GM19463 (cell line): ENCODE data around the gene SEPTIN5.

ENCODE experiments used
- ATAC-seq: cut with Tn5 transposase; IDR thresholded peaks from one replicate; pipeline ENCODE4 v1.9.1; 2021; ENCODE audit warnings: mild to moderate bottlenecking, moderate library complexity; ENCODE audit not compliant: unreplicated experiment

SEPTIN5 gene

GRCh38 chr22:19745155-19746101 is 31.1 kb downstream of the SEPTIN5 start:
- ATAC-seq: no peak

- ATAC-seq: no peak
Measured at GRCh38 chr22:19746726-19747125, 32.4 kb downstream of the SEPTIN5 start.

DNA sequence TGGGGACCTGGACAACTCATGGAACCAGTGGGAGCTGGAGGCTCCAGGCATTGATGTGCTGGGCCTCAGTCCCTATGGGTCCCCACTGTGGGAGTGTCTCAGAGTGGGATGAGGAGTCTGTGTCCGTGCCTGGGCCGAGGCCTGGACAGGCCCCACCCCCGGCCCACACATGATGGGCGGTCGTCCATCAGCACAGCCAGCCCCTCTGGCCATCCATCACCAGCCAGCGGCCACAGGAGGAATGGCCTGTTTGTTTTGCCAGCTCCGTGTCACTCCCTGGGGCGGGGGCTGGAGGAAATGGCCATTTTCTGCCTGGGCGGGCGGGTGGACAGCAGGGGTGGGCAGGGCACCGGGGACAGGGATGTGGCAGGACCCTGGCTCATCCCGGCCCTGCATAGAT is 33.2 kb downstream of the SEPTIN5 start:
- ATAC-seq: no peak

- ATAC-seq: no peak
Measured at GRCh38 chr22:19748139-19748538, 33.8 kb downstream of the SEPTIN5 start.

- no peak for ATAC-seq
Measured at GRCh38 chr22:19748991-19749664, 34.8 kb downstream of the SEPTIN5 start.

DNA sequence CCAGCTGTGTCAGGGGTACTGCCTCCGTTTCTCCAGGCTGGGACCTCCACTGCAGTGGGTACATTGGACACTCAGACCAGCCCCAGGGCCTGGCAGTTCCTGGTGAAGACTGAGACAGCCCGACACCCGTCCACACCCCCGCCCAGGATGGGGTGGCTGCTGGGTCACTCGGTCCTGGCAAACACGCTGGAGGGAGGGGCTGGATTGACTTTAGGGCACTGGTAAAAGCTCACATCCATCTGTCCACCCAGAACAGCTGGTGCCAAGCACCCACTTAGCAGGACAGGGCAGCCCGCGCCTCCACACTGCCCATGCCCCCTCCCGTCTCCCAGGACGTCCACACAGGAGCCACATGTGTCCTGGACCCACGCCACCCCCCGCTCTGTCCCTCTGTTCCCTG is 35.6 kb downstream of the SEPTIN5 start:
- no peak for ATAC-seq

DNA sequence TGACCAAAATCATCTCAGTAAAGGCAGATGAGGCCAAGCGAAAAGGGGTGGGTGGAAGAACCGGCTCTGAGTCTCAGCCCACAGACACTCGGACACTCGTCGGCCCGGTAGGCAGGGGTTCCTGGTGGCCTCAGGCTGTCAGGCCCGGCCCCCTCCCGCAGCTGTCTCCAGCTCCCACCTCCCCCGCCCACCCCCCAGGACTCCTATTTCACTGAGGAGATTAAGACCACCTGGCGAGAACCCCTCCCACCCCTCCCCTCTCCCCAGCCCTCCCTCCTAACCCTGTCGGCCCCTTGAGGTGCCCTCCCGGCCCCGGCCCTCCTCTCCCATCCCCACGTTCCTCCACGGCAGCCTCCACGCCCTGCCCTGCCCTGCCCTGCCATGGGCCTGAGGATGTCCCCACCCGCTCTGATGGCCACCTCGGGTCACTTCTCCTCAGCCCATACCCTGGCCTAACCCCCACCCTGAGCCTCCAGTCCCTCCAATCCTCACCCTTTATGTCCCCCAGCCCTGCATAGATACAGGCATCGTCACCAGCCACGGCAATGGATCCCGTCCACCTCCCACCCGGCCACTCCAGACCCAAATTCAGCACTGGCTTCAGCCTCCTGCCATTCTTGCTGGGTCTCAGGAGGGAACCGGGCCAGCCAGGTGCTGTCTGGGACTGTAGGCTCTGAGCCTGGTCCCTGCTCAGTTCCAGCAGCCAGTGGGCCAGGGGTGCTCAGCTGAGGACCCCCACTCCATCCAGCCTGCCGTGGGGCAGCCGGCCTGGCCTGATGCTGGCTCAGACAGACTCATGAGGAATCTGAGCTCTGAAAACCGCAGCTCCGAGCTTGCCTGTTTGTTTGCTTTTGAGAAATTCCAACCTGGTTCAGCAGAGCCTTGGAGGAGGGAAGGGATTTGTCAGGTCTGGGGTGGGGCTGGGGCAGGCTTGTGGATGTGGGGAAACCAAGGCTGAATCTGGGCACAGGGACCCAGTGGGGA is 36.5 kb downstream of the SEPTIN5 start:
- ATAC-seq: no peak

DNA sequence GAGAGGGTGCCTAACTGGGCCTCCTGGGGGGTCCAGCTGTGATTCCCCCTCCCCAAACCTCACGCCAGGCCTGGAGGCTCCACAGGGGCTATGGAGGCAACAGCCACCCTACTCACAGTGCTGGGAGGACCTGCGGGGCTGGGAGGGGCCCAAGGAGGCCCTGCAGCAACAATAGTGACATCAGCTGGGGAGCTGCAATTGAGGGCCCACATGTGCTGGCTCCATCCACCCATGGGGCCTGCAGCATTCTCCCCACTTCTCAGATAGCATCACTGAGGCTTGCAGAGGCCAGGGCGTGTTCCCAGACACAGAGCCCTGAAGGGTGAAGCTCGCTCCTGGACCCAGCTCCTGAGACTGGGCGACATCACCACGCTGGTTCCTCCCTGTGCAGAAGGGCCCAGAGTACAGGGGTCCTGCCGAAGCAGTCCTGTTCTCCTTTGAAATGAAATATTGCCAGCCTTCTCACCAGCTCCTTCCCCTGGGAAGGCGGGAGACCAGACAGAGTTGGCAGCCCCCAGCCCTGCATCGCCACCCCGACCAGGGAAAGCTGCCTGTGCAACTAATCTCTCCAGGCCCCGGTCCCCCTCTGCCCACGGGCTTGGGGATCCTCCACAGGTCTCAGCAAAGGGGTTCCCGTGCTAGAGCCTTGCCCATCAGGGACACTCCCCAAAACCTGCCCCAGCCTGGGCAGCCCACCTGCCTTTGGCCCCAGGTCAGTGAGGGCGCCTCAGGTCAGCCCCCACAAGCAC is 37.4 kb downstream of the SEPTIN5 start:
- no peak for ATAC-seq

DNA sequence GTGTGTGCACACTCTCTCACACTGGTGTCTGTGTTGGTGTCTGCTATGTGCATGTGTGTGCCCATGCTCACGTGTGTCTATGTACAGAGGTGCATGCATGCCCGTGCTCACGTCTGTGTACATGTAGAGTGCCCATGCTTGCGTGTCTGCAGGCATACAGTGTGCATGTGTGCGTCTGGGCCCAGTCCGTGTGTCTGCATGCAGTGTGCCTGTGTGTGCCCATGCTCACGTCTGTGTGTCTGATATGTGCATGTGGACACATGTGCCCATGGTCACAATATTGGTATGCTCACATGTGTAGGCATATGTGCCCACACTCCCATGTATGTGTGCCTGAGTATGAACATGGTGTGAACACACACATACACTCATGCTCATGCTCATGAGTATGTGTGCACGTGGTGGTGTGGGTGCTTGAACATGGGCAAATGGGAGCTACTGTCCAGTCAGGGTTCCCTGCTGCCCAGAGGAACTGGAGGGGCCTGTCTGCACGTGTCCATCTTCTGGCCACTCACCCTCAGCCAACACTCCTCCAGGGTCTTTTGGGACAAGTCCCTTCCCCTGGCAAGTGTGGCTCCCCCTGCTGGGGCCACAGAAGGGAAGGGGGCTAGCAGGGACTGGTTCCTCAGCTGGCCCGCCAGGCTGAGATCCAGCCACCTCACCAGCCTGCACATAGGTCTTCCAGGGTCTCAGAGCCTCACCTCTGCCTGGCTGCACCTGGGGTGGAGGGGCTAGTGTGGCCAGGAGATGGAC is 39.0 kb downstream of the SEPTIN5 start:
- ATAC-seq: no peak

GRCh38 chr22:19753996-19754700 is 39.8 kb downstream of the SEPTIN5 start:
- ATAC-seq: no peak

GRCh38 chr22:19754701-19755144 is 40.4 kb downstream of the SEPTIN5 start:
- no peak for ATAC-seq

DNA sequence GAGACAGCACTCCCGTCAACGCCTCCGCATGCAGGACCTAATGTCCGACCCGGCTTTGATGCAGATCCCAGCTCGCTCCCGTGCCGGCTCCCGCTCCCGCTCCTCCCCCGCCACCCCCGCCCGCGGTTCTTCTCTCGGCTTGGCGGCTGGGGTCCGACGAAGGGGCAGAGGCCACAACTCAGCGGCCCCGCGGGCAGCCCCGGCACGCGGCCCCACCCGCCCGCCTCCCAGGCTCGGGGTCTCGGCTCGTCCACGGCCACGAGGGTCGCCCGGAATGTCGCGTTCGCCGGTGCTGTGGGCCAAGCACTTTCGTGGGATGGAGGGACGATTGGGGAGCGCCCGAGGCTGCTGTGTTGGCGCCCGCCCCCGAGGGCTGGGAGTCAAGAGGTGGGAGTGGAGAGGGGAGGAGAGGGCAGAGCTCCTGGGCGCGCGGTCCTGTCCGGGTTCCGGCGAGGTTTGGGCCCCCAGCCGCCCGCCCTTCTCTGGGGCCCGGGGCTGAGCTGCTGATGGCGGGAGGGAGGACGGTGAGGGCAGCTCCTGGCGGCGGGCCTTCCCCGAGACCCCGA is 40.9 kb downstream of the SEPTIN5 start:
- no peak for ATAC-seq

DNA sequence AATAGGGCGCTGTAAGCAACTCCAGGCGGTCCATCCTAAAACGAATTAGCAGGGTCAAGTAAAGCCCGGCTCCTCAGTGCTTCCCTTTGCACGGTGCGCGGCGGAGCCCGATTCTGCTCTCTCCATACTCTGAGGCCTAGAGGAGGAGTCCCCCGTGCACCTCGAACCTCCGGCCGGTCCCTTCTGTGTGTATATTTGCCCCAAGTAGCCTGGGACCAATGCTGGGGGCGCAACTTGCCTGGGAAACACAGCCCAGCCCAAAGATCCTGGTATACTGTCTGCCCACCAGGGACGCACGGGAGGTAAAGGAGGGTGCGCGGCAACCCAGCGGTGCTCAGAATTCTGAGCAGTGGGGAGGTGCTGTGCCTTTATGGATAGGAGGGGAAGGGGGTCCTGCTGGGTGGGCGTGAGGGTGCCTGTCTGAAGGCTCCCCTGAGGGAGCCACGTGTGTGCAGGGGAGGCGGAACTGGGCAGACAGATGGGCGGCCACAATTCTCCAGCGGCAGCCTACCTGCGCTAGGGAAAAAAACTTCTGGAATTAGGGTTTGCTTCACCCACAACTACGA is 41.5 kb downstream of the SEPTIN5 start:
- no peak for ATAC-seq

DNA sequence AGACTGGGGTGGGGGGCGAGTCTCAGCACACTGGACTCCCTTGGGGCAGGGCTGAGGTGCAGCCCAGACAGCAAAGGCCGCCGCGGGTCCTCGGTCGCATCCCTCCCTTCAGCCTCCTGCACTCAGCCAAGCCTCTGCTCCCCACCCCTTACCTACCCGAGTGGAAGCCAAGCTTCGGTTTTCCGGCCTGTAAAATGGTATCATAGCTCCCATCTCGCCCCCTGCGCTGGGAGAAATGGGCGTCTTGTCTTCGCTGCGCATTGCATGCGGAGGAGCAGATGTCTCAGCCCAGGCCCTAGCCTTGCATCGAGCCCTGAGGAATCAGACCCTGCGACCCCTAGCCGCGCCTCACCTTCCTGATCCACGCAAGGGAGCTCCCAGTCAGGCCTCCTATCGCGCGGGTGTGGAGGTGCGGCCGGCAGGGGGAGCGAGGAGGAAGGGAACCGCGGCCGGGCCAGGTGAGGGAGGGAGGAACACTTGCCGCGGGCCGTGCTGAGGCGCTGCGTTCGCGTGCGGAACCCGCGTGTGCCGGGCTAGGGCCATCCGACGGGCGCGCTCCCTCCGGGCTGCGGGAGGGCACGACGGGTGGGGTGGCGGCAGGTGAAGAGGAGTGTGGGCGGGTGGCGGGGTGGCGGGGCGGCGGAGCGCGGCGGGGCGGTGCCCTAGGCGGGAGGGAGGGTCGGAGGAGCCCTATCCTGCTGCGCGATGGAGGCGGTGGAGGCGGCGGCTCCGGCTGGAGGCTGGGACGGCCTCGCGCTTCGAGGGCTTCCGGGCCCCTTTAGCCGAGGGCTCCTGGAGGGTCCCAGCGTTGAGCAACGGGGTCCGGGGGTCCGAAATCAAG is 42.2 kb downstream of the SEPTIN5 start:
- ATAC-seq: no peak

GRCh38 chr22:19757140-19757984 is 43.1 kb downstream of the SEPTIN5 start:
- ATAC-seq: no peak
